A673 (cell line): Measurements from ENCODE around the gene PITX1. TPM values are rescaled to one million over a fixed set of nuclear protein-coding genes. Genes with fewer than 3 reads are reported as not detected.

Experiments used
- BruUV-seq: library from RNA; stranded (reverse); fragments of 400-500 nt; replicated peaks from 2 replicates; lab custom pipeline; 2021; lab: Mats Ljungman, UMichigan
- CTCF ChIA-PET: fragments of 300-600 bp; sonication (Branson Sonifier 250); formaldehyde crosslinking; loops from one replicate; lab custom pipeline; 2022; ENCODE audit warnings: antibody characterized with exemption; lab: Charles Lee
- POLR2A ChIA-PET: fragments of 300-600 bp; sonication (Branson Sonifier 250); formaldehyde crosslinking; loops from one replicate; lab custom pipeline; 2022; ENCODE audit warnings: antibody characterized with exemption; ENCODE audit not compliant: low non-redundant PET; lab: Charles Lee
- DNase-seq: peaks from one replicate; pipeline ENCODE4 v3.0.0-alpha.2; 2015; ENCODE audit warnings: low spot score
- H3K27ac ChIP-seq: fragments of 200-600 bp; sonication (generic); 2 replicates; pipeline ENCODE4 v1.5.1; 2016; ENCODE audit warnings: mixed run types, low read depth, mild to moderate bottlenecking, mixed read lengths, antibody characterized with exemption, low read length; ENCODE audit not compliant: poor library complexity, severe bottlenecking
- H3K27me3 ChIP-seq: fragments of 200-600 bp; sonication (generic); replicated peaks from 2 replicates; pipeline ENCODE4 v1.6.1; 2017; ENCODE audit warnings: mixed run types, low read depth, mild to moderate bottlenecking, mixed read lengths, antibody characterized with exemption, low read length; ENCODE audit not compliant: insufficient read depth, poor library complexity
- H3K36me3 ChIP-seq: fragments of 200-600 bp; sonication (generic); 2 replicates; pipeline ENCODE4 v1.6.1; 2016; ENCODE audit warnings: mixed run types, mild to moderate bottlenecking, mixed read lengths, antibody characterized with exemption, low read length; ENCODE audit not compliant: insufficient read depth, poor library complexity, severe bottlenecking
- H3K4me1 ChIP-seq: fragments of 200-600 bp; sonication (generic); 2 replicates; pipeline ENCODE4 v1.6.1; 2017; ENCODE audit warnings: mixed run types, mild to moderate bottlenecking, mixed read lengths, antibody characterized with exemption, low read length; ENCODE audit not compliant: insufficient read depth, poor library complexity, severe bottlenecking
- H3K4me3 ChIP-seq: fragments of 200-600 bp; sonication (generic); 2 replicates; pipeline ENCODE4 v1.5.1; 2016; ENCODE audit warnings: low read depth, mixed run types, mild to moderate bottlenecking, mixed read lengths, low read length; ENCODE audit not compliant: poor library complexity, severe bottlenecking
- H3K9me3 ChIP-seq: fragments of 200-600 bp; sonication (generic); 2 replicates; pipeline ENCODE4 v1.6.1; 2016; ENCODE audit warnings: mixed run types, low read depth, mild to moderate bottlenecking, mixed read lengths, antibody characterized with exemption, low read length; ENCODE audit not compliant: poor library complexity, severe bottlenecking
- CTCF ChIP-seq: fragments of 300-800, 200-600 bp; sonication (generic); conservative IDR thresholded peaks from 2 replicates; pipeline ENCODE4 v1.5.1; 2017; ENCODE audit warnings: low read depth, mild to moderate bottlenecking, antibody characterized with exemption, low read length, moderate library complexity, mixed read lengths
- EZH2 ChIP-seq: fragments of 200-600 bp; sonication (generic); IDR thresholded peaks from 2 replicates; pipeline ENCODE4 v1.6.1; 2017; ENCODE audit warnings: borderline replicate concordance, low read depth, mild to moderate bottlenecking, mixed read lengths, antibody characterized with exemption, low read length; ENCODE audit not compliant: poor library complexity, severe bottlenecking
- intact Hi-C: fragments of 100-400 bp; cut with micrococcal nuclease; formaldehyde crosslinking; loops from one replicate; pipeline ENCODE4 v1.10.0; 2022; ENCODE audit not compliant: unreplicated experiment
- total RNA-seq: library from RNA; stranded (reverse); gene quantifications from 2 replicates; pipeline ENCODE4 v1.2.3, GENCODE V29; 2021

PITX1 gene
- total RNA-seq, 1 experiment from 2014 or later: 2.0 TPM

GRCh38 chr5:135079760-135080159, 45.7 kb upstream of the PITX1 start:
- Histone ChIP-seq H3K9me3 (peaks cover 15% of the 10 kb centered on the region), H3K4me1 (no peaks in the 10 kb centered on the region), H3K27me3 (no peaks in the 10 kb centered on the region), H3K36me3 (no peaks in the 10 kb centered on the region), H3K4me3 (no peak overlapping the region), H3K27ac (no peak overlapping the region)
- CTCF ChIA-PET: no interaction called here
- no peak for DNase-seq
- TF ChIP-seq CTCF (no peak), EZH2 (no peak)
- intact Hi-C loops: no loop called here
- POLR2A ChIA-PET: interaction anchor here (0.6 kb wide), 1 partner anchor 31 kb away, joined by 4 read pairs; no protein-coding TSS in a partner anchor
- BruUV-seq: no TSS peak

- intact Hi-C loops: no loop called here
- H3K4me1 ChIP-seq: no peaks in the 10 kb centered on the region
- no peak for DNase-seq
- H3K27me3 ChIP-seq: no peaks in the 10 kb centered on the region
- H3K27ac ChIP-seq: no peak overlapping the region
- H3K36me3 ChIP-seq: no peaks in the 10 kb centered on the region
- no TSS peak for BruUV-seq
- TF ChIP-seq CTCF (no peak), EZH2 (no peak)
- POLR2A ChIA-PET: interaction anchor here (0.6 kb wide), 1 partner anchor 31 kb away, joined by 4 read pairs; no protein-coding TSS in a partner anchor
- H3K9me3 ChIP-seq: peaks cover 15% of the 10 kb centered on the region
- CTCF ChIA-PET: no interaction called here
- no peak overlapping the region for H3K4me3 ChIP-seq
Observed at GRCh38 chr5:135079099-135079681, 45.2 kb upstream of the PITX1 start.

GRCh38 chr5:135076801-135077200, 42.8 kb upstream of the PITX1 start:
- no TSS peak for BruUV-seq
- Histone ChIP-seq H3K27me3 (no peaks in the 10 kb centered on the region), H3K27ac (no peak overlapping the region), H3K36me3 (no peaks in the 10 kb centered on the region), H3K9me3 (peaks cover 9% of the 10 kb centered on the region), H3K4me3 (no peak overlapping the region), H3K4me1 (no peaks in the 10 kb centered on the region)
- ChIA-PET POLR2A (no interaction called here), CTCF (no interaction called here)
- TF ChIP-seq CTCF: no peak
- no peak for TF ChIP-seq EZH2
- no peak for DNase-seq
- intact Hi-C loops: no loop called here
